Stomach (tissue), 4 donors: ENCODE results near the gene CHCHD3.

Experiments used
- EP300 ChIP-seq: sonication (generic); formaldehyde crosslinking; IDR thresholded peaks from one replicate; pipeline ENCODE4 v1.6.1; 2017; ENCODE audit warnings: antibody characterized with exemption
- POLR2A ChIP-seq, 4 donors: fragments of 450-650 bp; IDR thresholded peaks; one replicate each; pipeline ENCODE4 v1.6.1; 2016; ENCODE audit warnings: antibody characterized with exemption in 4 of 4, control low read depth in 2 of 4, mild to moderate bottlenecking in 1 of 4, moderate library complexity in 1 of 4
- TF ChIP-seq, protein P1 (sequence below), 7 experiments: fragments of 450-650 bp in 4 of 7; fragments of 200-600 bp in 3 of 7; sonication (generic) in 3 of 7; IDR thresholded peaks; one replicate each; pipeline ENCODE4 v1.5.1; 2016 to 2019; ENCODE audit warnings: antibody characterized with exemption in 7 of 7, control low read depth in 2 of 7, mild to moderate bottlenecking in 1 of 7

DNA sequence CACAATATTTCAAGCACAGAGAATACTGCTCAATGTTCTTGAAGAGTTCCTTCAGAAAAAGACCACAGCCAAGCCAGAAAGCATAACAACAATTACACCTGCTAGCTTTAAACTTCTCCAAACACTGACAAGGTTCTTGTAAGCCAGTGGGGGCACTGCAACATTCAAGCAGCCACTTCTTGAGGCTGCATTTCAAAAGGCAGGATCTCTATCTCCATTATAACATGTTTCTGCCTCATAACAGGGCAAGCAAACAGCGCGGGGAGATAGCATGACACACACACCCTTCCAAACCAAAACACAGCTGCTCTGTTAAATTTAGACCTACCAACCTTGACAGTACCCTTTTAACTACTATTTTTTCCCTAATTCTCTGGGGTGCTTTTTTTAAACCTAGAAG is 30.8 kb downstream of the CHCHD3 start:
- TF ChIP-seq POLR2A (IDR thresholded peaks at IDR 0.05): no peak
- no peak for TF ChIP-seq EP300
- TF ChIP-seq, protein P1, sequence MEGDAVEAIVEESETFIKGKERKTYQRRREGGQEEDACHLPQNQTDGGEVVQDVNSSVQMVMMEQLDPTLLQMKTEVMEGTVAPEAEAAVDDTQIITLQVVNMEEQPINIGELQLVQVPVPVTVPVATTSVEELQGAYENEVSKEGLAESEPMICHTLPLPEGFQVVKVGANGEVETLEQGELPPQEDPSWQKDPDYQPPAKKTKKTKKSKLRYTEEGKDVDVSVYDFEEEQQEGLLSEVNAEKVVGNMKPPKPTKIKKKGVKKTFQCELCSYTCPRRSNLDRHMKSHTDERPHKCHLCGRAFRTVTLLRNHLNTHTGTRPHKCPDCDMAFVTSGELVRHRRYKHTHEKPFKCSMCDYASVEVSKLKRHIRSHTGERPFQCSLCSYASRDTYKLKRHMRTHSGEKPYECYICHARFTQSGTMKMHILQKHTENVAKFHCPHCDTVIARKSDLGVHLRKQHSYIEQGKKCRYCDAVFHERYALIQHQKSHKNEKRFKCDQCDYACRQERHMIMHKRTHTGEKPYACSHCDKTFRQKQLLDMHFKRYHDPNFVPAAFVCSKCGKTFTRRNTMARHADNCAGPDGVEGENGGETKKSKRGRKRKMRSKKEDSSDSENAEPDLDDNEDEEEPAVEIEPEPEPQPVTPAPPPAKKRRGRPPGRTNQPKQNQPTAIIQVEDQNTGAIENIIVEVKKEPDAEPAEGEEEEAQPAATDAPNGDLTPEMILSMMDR (IDR thresholded peaks at IDR 0.05): no peak
